Activated CD8-positive, alpha-beta memory T cell treated with anti-CD3 and anti-CD28 coated beads, Interleukin-2, amount 50 U/mL, for 24 hours (primary cell): ENCODE results near the gene CATSPERD.
"Not testable (repeated sequence)": the region's sequence is repeated elsewhere in the genome, so short reads cannot be mapped to it uniquely, and the experiment has no call there.

Experiments used
- DNase-seq: peaks from one replicate; pipeline ENCODE4 v3.0.0-alpha.2; 2020; ENCODE audit errors: extremely low read depth

Gene CATSPERD

DNA sequence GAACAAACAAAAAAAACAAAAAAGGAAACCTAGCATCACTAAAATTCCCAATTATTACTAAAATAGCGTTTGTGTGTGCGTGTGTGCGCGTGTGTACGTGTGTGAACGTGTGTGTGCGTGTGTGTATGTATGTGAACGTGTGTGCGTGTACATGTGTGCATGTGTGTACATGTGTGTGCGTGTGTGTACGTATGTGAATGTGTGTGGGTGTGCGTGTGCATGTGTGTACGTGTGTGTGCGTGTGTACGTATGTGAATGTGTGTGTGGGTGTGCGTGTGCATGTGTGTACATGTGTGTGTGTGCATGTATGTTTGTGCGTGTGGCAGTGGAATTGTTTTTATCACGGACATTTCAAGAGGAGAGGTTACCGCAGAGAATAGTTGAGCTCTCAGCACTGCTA is 21.6 kb downstream of the CATSPERD start:
- DNase-seq = no peak

DNA sequence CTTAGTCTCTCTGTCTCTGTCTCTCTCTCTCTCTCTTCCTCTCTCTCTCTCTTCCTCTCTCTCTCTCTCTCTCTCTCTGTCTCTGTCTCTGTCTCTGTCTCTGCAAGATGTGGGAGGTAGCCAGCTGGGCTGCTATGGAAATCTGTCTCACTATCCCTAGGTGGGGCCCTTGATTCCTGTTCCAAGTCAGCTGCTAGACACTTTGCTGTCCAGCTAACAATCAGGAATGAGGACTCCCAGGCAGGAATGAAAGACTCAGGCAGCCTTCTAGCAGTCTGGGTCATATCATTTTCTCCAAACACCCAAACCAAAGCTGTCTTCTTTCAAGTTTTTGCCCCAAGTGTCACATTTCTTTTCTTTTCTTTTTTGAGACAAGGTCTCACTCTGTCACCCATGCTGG is 23.2 kb downstream of the CATSPERD start:
- no peak for DNase-seq

DNA sequence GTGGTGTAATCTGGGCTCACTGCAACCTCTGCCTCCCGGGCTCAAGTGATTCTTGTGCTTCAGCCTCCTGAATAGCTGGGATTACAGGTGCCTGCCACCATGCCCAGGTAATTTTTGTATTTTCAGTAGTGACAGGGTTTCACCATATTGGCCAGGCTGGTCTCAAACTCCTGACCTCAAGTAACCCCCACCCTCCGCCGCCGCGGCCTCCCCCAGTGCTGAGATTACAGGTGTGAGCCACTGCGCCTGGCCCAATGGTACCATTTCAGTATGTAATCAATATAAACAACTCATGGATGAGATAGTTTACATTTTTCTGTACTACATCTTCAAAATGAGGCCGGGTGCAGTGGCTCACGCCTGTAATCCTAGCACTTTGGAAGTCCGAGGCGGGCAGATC is 24.6 kb downstream of the CATSPERD start:
- DNase-seq = not testable (repeated sequence)

DNA sequence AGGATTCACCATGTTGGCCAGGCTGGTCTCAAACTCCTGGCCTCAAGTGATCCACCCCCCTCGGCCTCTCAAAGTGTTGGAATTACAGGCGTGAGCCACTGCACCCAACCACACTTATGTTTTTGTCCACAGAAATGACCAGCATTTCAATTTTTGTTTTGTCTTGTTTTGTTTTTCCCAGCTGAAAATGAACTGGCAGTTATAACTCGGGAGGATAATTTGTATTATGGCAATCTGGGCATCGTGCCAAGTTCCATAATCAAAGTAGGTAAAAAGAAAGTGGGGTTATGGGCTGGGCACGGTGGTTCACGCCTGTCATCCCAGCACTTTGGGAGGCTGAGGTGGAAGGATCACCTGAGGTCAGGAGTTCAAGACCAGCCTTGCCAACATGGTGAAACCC is 28.5 kb downstream of the CATSPERD start:
- DNase-seq = not testable (repeated sequence)

DNA sequence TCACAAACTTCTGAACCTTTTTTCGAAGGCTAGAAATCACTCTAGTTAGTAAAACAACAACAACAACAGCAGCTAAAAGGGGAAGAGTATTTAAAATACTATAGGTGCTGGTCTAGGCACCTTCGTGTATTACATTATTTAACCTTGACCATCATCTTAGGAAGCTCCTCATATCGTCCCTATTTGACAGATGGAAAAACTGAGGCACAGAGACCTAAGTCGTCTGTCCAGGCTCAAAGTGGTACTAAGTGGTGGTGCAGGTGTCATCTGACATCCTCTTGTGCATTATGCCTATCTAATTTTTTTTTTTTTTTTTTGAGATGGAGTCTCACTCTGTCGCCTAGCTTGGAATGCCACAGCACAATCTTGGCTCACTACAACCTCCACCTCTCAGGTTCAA is 29.1 kb downstream of the CATSPERD start:
- DNase-seq = no peak

DNA sequence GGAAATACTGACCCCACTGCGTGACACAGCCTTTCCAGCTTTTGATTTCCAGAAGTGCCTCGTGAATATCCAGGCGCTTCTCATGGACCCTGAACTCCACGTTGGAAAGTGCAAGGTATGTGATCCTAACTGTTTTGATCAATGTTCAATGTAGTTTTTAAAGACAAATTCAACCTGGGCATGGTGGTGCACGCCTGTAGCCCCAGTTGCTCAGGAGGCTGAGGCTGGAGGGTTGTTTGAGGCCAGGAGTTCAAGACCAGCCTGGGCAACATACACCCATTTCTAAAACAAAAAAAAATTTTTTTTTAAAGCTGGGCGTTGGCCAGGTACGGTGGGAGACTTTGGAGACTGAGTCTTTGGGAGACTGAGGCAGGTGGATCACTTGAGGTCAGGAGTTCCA is 31.3 kb downstream of the CATSPERD start:
- DNase-seq = no peak

DNA sequence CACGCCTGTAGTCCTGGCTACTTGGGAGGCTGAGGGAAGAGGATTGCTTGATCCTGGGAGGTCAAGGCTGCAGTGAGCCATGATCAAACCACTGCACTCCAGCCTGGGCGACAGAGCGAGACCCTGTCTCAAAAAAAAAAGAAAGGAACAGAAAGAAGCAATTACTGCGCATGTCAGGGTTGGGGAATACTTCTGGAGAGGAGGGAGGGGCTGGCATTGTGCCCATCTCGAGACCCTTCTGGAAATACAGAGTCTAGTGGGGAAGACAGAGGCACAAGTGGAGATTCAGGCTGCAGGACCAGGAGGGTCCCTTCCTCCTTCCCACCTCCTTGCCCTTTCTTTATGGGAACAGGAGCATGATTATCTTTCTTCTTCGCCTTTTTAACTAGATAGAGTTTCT is 33.3 kb downstream of the CATSPERD start:
- no peak for DNase-seq

DNA sequence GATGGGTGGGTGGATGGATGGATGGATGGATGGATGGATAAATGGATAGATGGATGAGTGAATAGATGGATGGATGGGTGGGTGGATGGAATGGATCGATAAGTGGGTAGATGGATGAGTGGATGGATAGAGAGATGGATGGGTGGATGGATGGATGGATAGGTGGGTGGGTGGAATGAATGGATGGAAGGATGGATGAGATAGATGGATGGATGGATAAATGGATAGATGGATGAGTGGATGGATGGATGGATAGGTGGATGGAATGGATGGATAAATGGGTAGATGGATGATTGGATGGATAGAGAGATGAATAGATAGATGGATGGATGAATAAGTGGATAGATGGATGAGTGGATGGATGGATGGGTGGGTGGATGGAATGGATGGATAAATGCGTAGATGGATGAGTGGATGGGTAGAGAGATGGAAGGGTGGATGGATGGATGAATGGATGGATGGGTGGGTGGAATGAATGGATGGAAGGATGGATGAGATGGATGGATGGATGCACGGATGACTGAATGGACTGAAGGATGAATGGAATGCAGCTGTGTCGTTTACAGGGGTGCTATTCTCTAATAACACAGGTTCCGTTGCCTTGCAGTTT is 42.3 kb downstream of the CATSPERD start:
- no peak for DNase-seq

DNA sequence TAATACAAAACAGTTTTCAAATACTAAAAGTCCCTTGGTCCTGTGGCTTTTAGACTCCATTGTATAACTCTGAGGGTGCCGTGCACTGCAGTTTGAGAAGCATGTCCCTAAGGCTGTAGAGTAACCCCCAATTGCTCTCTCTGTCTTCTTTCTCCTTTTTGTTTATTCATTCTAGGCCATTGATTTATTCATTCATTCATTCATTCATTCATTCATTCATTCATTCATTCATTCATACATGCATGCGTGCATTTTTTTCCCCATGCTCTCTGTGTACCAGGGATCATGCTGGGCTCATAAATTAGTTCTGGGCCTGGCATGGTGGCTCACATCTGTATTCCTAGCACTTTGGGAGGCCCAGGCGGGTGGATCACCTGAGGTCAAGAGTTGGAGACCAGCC is 44.8 kb downstream of the CATSPERD start:
- no peak for DNase-seq

DNA sequence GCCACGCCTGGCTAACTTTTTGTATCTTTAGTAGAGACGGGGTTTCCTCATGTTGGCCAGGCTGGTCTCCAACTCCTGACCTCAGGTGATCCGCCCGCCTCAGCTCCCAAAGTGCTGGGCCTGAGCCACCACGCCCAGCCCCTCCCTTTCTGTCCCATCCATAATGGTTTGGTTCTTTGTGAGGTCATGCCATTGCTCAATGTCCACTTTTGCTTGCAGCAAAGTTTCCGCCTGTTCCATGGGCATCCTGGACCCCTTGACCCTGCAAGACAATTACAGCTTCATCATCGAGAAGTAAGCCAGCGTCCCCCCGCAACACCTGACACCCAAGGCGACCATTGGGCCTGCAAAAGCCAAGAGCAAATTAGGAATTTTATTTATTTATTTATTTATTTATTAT is 47.5 kb downstream of the CATSPERD start:
- no peak for DNase-seq

DNA sequence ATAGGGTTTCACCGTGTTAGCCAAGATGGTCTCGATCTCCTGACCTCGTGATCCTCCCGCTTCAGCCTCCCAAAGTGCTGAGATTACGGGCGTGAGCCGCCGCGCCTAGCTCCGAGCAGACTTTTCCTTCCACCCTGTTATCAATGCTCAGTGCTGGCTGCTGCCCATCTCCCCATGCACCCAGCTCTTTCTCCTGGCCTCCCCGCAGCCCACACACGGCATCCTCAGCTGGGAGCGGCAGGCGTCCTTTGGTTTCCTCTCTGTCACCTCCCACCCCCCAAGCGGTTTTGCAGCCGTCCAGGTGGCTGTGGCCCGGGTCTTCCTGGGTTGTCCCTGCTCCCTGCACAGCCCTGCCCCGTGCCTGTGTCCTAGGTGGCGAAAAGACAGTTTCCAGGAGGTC is 52.0 kb downstream of the CATSPERD start:
- no peak for DNase-seq

DNA sequence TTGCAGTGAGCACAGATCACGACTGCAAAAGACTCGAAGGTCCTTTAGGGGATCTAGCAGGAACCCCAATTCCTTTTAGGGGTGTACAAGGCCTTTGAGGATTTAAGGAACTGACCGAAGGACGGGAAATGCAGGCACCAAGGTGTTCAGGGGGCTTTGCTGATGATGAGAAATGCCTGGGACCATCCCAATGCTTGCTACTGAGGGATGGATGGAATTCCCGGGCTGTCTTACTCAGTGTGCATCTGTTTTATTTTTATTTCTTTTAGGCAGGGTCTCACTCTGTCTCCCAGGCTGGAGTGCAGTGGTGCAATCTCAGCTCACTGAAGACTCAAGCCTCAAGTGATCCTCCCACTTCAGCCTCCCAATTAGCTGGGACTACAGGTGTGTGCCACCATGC is 52.8 kb downstream of the CATSPERD start:
- no peak for DNase-seq

DNA sequence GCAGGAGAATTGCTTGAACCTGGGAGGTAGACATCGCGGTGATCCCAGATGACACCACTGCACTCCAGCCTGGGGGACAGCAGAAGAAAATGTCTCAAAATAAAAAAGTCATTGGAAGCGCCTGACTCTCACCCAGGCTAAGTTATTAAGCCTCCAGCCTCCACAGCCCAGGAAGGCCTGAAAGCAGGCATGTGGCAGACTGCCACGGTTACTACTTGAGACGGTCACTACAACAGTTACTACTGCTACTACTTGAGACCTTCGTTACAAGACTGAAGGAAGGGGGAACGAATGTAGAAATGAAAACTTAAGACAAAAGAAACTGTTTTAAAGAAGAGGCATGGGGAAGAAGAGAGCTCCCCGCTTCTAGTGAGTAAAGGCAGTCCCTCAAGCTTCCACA is 54.5 kb downstream of the CATSPERD start:
- DNase-seq = no peak

DNA sequence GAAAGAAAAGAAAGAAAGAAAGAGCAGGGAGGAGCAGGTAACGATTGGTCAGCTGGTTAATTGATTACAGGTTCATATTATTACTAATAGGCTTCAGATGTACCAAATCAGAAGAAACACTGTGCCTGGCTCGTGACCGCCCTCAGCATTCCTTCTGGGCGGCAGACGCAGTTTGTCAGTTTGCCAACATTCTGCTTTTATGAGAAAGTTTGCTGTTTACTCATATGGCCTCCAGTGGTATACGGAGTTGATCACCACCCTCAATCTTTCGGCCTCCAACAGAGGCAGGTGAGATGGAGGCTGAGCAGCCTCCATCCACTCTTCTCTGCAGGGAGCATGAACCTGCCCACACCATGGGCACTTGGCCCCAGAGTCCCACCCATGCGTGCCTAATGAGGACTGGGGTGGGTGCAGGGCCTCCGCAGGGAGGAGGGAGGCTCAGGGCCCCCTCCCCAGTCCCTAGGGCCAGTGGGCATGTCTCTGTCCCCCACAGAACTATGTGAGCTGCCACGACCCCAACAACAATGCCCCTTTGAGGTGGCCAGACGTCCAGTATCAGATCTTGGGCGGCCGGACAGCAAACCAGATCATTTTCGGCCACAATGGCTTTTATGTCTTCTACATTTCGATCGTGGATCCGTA is 55.4 kb downstream of the CATSPERD start:
- DNase-seq = no peak

DNA sequence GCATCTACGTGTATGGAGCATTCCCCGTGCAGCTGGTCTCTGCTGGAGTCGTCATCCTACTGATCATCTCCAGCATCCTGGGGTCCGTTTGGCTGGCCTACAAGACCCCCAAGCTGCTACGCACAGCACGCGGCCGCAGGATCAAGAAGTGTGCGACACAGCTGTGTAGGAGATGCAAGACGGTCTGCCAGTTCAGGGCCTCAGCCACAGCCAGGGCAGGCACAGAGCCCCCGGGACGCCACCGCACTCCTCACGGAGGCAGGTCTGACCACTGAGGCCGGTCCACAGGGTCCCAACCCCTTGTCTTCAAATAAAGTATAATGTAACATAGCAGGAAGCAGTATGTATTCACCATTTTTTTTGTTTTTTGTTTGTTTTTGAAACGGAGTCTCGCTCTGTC is 58.0 kb downstream of the CATSPERD start:
- DNase-seq = no peak

DNA sequence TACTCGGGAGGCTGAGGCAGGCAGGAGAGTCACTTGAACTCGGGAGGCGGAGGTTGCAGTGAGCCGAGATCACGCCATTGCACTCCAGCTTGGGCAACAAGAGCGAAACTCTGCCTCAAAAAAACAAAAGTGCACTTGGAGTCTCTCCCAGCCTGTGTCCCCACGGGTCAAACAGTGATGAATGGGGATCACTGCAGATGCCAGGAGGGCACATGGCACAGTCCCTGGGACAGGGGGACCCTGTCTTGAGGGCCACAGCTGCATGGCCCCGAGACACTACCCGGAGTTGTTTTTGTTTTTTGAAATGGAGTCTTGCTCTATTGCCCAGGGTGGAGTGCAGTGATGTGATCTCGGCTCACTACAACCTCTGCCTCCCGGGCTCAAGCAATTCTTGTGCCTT is 60.5 kb downstream of the CATSPERD start:
- DNase-seq = not testable (repeated sequence)

DNA sequence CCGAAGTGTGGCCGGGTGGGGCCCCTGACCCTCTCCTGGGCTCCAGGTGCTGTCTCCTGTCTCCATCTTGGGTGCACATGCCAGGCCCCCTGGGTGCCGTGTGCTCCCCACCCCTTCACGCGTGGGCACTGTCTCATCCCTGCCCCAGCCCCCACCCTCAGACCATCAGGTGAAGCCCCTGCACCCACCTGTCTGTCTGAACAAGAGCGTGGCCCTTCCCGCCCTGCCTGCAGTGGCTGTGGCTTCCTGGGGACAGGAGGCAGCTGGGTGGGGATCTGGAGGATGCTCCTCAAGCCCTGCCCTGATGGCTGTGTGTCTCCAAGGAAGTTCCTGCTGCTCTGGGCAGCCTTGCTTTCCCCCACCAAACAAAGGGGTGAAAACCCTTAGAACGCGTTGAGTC is 61.9 kb downstream of the CATSPERD start:
- DNase-seq = no peak

DNA sequence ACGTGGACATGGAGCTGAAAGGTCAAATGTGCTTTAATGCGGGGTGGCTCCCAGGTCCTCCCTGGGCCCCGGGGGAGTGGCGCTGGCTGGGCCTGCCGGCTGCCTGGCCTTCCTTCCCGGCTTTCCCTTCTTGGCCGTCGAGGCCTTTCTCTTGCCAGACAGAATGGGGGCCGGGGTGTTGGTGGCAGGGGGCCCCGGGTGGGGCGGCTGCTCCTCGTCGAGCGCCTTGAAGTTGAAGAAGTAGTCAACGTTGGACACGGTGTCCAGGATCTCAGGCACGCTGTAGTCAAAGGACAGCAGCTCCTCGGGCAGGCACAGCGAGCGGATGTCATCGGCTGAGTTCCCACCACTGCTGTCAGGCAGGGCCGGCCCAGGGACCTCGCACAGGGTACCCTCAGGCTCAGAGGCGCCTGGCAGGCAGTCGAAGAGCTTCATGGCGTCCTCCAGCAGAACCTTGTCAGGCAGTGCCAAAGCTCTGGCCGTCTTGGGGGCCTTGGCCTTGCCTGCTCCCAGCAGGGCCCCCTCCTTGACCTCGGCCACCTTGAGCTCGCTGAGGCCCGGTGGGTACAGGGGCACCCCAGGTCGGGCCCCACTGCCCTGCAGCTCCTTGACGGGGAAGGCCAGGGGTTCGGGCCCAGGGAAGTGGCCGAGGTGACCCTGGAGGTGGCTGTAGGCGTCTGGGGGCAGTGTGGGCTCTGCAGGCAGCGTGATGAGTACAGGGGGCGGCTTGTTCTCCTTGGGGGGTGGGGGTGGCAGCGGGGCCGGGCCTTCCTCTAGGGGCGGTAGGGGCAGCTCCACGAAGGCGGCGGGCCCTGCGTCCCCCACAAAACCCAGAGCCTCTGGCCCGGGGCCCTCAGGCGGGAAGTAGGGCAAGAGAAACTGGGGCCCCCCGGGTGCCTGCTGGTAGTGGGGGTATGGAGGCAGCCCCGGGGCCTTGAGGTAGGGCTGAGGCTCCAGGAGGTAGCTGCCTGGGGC is 62.8 kb downstream of the CATSPERD start:
- DNase-seq = no peak

DNA sequence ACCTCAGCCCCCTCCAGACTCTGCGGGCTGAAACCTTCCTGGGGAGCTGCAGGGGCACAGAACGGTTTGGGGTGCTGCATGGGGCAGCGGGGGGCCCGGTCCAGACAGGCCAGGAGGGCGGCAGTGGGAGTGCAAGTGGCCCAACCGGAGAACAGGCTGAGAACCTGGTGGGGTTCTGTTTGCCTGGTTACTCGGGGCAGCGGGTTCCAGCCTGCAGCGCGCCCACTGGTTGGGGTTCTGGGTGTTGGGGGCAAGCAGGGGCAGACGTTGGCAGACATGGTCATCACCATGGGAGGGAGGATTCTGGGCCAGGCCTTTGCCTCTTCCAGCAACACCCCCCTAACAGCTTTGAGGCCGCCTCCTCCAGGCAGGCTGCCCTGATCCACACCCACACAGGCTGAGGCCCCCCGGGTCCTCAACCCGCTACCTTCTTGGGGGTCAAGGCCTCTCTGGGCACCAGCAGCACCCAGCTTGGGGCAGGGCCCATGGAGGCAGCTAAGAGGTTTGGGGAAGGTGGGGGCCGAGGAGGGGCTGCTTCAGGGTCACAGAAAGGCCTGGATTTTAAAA is 64.2 kb downstream of the CATSPERD start, which contains the start of gene PRR22:
Gene PRR22, minus strand, starts transcription at position 166 of the 567 bp plus-strand sequence. Its CDS starts 86 bp downstream, at position 80.
- DNase-seq = no peak

DNA sequence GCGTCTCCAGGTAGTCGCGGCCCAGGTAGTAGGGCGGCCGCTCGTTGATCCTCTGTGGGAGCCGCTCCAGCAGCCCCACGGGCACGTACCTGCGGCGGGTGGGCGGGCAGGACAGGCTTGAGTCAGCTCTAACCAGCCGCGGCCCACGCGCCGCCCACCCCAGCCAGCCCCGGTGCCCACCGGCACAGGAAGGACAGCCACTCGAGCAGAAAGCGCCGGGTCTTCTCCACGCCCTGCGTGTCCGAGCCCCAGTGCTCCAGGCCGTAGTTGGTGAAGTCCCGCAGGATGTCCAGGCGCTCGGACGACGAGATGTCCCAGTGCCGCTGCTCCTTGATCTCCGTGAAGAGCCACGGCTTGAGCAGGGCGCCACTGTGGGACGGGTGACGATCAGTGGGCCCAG is 65.0 kb downstream of the CATSPERD start:
- DNase-seq = no peak

DNA sequence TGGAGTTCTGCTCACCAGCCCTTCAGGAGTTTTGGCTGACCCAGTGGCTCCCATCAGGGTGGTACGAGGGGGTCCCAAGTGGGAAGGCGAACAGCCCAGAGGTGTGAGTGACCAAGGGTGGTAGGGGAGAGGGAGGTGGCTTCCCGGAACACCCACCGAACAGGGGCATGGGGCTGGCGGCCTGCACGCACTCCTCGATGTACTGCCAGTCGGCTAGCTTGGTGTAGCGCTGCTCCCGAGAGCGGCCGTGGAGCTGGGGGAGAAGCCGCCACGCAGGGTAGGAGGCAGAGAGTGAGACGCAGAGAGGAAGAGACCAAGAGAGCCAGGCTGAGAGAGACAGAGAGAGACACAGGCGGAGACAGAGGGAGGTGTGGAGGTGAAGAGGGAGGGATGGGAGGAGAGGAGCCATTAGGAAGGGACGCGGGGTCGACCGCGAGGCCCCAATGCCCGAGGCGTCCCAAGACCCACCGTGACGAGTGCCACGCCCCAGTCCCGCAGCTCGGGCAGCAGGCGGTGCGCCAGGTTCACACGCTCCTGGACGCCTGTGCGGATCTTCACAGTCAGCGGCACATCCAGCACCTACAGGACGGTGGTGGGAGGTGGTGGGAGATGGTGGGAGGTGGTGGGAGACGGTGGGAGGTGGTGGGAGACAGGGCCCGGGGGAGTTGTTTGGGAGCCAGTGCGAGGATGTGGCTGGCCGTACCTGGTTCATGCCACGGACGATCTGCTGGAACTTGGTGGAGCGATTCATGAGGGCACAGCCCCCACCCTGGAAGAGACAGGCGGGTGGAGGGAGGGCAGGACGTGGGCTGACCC is 66.4 kb downstream of the CATSPERD start:
- no peak for DNase-seq
